ENCODE data around the gene CCNY.

Gene CCNY

DNA sequence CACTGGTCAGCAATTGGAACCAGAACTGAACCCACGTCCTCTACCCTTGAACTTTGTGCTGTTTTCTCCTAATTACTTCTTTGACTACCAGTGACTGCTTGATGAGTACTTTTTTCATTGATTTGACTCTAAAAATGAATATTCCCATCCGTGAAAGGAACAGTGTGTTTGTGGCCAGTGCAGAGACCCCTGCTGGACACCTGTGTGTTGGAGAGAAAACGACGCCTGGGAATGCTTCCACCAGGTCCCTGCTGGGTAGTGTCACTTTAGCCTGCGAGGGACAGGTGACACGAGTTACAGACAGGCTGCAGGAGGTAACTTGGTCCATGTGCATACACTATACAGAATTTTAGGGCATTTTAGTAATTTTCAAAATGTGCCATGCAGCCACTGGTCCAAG, 262.1 kb downstream of the CCNY start:
- no peak for DNase-seq

DNA sequence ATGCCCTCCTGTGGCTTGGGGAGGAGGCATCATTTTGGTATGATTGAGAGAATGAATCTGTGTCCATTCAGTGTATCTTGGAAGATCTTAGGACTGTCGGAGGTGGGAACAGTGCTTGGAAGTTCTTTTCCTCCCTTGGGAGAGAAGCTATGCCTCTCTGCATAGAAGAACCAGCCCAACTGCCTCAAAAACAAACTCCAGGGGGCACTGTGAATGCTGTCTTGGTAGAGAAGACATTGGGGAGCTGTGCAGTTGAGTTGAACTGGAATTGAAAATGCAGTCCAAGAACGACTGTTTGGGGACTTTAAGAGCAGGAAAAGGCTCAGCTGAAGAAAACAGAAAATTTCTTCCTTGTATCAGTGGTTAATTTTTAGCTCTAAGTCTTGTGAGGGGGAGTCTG, 263.9 kb downstream of the CCNY start:
- DNase-seq = no peak

DNA sequence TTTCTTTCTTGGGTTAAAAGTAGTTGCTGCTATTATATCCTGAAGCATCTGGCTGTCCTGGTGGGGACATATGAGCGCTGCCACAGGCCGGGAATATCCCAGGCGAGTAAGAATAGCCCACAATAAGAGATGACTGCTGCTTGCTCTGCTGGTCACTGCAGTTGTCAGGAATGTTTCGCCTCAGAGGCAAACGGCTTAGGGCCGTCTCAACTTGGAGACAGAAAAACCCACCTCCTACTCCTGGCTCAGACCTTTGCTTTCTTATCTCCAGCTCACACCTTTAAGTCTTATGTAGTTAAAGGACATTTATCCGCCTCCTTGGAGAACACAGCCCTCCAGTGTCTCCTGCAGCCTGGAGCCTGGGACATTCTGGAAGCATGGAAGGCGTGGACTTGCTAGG, 268.9 kb downstream of the CCNY start, which contains the start of gene GJD4:
Gene GJD4 (plus strand): TSS at position 151 of the 400 bp plus-strand sequence. CDS start 227 bp downstream, at position 378.
- no peak for DNase-seq

DNA sequence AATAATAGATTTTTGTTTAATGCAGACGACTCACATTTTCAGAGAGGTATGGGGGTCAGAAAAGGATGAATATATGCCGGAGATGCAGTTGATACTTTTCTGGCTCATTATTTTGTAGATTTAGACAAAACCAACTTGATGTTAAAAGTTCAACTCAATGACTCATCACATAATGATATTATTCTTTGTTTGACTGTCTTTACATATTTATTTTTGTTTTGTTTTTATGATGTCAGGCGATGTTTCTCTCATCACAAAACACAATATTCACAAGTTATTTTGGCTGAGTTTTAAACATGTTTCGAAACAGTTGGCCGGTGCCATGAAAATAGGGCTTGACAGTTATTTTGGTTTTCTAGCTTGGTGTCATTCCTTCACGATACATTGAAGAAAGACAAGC, 270.1 kb downstream of the CCNY start:
- DNase-seq = peak; percentile 44

DNA sequence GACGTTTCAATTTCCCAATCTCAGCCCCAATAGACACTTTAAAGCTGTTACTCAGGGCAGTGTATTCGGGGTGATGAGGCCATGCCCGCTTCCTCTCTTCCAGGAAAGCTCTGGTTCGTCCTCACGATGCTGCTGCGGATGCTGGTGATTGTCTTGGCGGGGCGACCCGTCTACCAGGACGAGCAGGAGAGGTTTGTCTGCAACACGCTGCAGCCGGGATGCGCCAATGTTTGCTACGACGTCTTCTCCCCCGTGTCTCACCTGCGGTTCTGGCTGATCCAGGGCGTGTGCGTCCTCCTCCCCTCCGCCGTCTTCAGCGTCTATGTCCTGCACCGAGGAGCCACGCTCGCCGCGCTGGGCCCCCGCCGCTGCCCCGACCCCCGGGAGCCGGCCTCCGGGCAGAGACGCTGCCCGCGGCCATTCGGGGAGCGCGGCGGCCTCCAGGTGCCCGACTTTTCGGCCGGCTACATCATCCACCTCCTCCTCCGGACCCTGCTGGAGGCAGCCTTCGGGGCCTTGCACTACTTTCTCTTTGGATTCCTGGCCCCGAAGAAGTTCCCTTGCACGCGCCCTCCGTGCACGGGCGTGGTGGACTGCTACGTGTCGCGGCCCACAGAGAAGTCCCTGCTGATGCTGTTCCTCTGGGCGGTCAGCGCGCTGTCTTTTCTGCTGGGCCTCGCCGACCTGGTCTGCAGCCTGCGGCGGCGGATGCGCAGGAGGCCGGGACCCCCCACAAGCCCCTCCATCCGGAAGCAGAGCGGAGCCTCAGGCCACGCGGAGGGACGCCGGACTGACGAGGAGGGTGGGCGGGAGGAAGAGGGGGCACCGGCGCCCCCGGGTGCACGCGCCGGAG, 271.4 kb downstream of the CCNY start:
- peak; percentile 20 for DNase-seq

DNA sequence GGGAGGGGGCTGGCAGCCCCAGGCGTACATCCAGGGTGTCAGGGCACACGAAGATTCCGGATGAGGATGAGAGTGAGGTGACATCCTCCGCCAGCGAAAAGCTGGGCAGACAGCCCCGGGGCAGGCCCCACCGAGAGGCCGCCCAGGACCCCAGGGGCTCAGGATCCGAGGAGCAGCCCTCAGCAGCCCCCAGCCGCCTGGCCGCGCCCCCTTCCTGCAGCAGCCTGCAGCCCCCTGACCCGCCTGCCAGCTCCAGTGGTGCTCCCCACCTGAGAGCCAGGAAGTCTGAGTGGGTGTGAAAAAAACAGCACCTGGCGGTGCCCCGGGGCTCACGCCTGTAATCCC, 272.0 kb downstream of the CCNY start:
- DNase-seq = no peak

DNA sequence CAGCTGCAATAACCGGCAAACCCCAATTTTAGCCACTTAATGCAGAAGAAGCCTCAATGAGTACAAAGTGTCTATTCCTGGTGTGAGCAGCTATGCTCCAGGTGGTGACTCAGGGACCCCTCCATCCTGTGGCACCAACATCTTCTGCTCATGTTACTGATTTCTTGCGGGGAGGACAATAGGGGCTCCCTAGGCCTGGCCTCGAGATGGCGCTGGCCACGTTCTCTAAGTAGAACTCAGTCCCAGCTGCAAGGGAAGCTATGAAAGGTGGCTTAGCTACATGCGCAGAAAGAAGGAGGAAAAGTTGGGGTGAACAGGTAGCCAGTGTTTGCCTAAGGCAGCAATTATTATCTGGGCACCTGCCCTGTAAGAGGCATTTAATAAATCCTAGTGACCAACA, 275.4 kb downstream of the CCNY start:
- no peak for DNase-seq

DNA sequence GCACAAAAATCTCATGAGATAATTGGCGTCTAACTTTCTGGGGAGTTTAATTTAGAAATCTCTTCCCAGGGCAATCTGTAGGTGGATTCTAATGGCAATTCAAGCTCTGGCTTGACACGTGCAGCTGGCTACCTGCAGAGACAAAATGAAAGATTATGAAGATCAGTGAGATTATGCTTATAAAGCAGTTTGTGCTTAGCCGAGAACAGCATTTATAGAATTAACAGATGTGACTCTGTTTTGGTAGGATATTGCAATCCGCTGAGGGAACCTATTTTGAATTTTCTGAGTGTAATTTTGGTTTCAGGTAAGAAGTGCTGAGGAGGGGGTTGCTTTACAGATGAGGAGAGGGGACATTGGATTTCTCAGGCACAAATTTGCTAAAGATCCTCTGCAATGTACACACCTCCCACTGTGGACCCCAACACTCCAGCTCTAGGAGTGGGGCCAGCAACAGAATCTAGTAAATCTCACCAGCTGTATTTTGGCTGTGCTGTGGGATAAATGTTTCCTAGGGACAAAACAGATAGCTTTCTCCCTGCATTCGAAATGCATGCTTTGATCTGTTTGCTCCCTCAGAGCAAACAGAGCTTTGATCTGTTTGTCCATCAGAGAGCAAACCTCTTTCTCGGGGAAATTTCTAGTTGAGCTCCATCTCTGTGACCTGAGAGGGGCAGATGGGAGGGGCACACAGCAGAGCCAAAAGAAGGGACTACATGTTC, 276.2 kb downstream of the CCNY start:
- no peak for DNase-seq

DNA sequence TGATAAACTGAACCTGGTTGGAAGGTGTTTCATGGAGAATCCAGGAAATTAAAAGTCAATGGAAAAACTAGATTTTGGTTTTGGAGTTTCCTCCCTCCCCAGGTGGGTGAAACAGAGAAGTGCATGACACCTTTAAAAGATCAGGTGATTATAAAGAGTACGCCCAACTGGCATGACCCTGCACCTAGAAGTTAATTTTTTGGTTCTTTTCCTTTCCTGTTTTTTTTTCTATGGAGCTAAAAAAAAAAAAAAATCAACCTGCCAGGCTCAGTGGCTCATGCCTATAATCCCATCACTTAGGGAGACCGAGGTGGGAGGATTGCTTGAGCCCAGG, 276.8 kb downstream of the CCNY start:
- DNase-seq = no peak

DNA sequence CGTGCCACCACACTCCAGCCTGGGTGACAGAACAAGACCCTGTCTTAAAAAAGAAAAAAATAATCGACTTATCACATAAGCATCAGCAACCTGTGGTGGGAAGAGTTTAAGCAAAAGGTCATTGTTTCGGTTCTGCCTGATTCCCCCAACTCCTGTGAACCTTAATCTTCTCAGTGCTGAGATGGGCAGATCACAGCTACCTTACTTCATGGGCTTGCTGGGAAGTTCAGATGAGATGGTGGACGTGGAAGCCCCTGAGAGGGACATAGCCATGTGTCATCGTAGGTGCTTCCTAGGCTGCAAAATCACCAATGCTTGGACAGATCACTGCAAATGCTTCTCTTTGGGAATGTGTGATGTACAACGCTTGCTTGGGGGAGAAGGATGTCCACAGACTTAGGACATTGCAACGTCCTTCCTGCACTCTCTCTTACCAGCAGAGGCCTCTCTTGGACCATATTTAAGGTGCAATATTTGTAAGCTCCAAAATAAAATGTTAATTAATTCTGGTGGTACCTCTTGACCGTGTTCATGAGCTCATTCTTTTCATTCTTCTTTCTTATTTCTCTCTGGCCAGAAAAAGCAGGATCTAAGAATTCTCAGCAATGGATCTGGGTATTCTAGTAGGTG, 277.4 kb downstream of the CCNY start:
- DNase-seq = peak; percentile 30

DNA sequence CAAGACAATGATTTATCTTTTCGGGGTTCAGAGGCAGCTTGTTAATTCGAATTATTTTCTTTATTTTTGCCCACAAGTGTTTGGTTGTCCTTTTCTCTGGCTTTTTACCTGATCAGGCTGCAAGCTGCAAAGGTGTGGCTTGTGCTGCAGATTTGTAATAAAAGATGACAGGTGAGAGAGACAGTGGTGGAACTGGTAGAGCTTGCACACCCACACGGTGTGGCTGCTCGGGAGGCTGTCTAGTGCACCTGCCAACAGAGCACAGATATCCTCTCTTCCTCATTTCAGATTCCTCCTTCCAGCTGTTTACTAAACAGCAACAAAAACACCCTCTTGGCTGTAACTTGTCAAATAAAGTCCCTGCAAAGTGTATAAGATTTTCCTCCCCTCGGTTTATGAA, 278.0 kb downstream of the CCNY start:
- DNase-seq = no peak
